ENCODE data around the gene CNBD2. TPM values are rescaled to one million over a fixed set of nuclear protein-coding genes. Genes with fewer than 3 reads are reported as not detected.
"Not testable (repeated sequence)": the region's sequence is repeated elsewhere in the genome, so short reads cannot be mapped to it uniquely, and the experiment has no call there.

The CNBD2 gene
- total RNA-seq, 6 donors from 2014 or later = 2.2 to 4.2 (median 3.7) TPM; not detected in 1

GRCh38 chr20:35956616-35957015 is 11.8 kb upstream of the CNBD2 start:
- ATAC-seq (ENCODE audit: low FRiP score in 2 of 2) (no peak), DNase-seq (peak in 1 of 2 donors; percentile 39)
- peaks cover 22 to 31% (median 22%) of the 10 kb centered on the region in 4 donors for H3K4me1 ChIP-seq
- no peaks in the 10 kb centered on the region for H3K9me3 ChIP-seq
- H3K27me3 ChIP-seq = no peaks in the 10 kb centered on the region
- TF ChIP-seq POLR2AphosphoS5 (IDR thresholded peaks at IDR 0.05) (no peak), CTCF (IDR thresholded peaks at IDR 0.05) (no peak)
- no peak overlapping the region for H3K27ac ChIP-seq
- H3K4me3 ChIP-seq = no peak overlapping the region
- peaks cover 0 to 4% (median 0%) of the 10 kb centered on the region in 4 donors for H3K36me3 ChIP-seq

GRCh38 chr20:35959291-35959690 is 9.1 kb upstream of the CNBD2 start:
- H3K36me3 ChIP-seq; DNase-seq; H3K27ac ChIP-seq; H3K27me3 ChIP-seq; H3K9me3 ChIP-seq; H3K4me3 ChIP-seq; ATAC-seq (ENCODE audit: low FRiP score in 2 of 2): not testable (repeated sequence)
- 81 to 87% methylated on average over 6 of the region's 6 CpGs for WGBS, 2 donors
- peaks cover 6 to 11% (median 6%) of the 10 kb centered on the region in 4 donors for H3K4me1 ChIP-seq

- H3K27ac ChIP-seq = no peak overlapping the region
- no peaks in the 10 kb centered on the region for H3K27me3 ChIP-seq
- no peak for DNase-seq
- WGBS, 2 donors = 88 to 89% methylated on average over 4 of the region's 4 CpGs
- TF ChIP-seq POLR2AphosphoS5 (IDR thresholded peaks at IDR 0.05) (no peak), CTCF (IDR thresholded peaks at IDR 0.05) (no peak), EP300 (IDR thresholded peaks at IDR 0.05) (no peak), POLR2A (IDR thresholded peaks at IDR 0.05) (no peak)
- H3K4me3 ChIP-seq = no peak overlapping the region
- no peaks in the 10 kb centered on the region for H3K9me3 ChIP-seq
- ATAC-seq (ENCODE audit: low FRiP score in 2 of 2) = no peak
- no peaks in the 10 kb centered on the region for H3K4me1 ChIP-seq
- no peaks in the 10 kb centered on the region for H3K36me3 ChIP-seq
Observed at GRCh38 chr20:35963878-35964277, 4.5 kb upstream of the CNBD2 start.

GRCh38 chr20:35968930-35969329 is 540 bp downstream of the CNBD2 start:
- 55 to 56% methylated on average over 1 of the region's 1 CpG for WGBS, 2 donors

GRCh38 chr20:35971981-35972380 is 3.6 kb downstream of the CNBD2 start:
- no peak overlapping the region for H3K27ac ChIP-seq
- no peaks in the 10 kb centered on the region for H3K36me3 ChIP-seq
- H3K4me1 ChIP-seq = no peaks in the 10 kb centered on the region
- TF ChIP-seq POLR2AphosphoS5 (IDR thresholded peaks at IDR 0.05) = no peak
- 88 to 100% methylated on average over 2 of the region's 2 CpGs for WGBS, 2 donors
- no peak for DNase-seq
- H3K4me3 ChIP-seq = no peak overlapping the region
- H3K9me3 ChIP-seq = no peaks in the 10 kb centered on the region
- no peaks in the 10 kb centered on the region for H3K27me3 ChIP-seq
- ATAC-seq (ENCODE audit: low FRiP score in 2 of 2) = no peak

More at GRCh38 chr20:35968930-35969329, 540 bp downstream of the CNBD2 start:
- Histone ChIP-seq H3K27ac (no peak overlapping the region), H3K4me3 (no peak overlapping the region), H3K9me3 (no peaks in the 10 kb centered on the region), H3K27me3 (no peaks in the 10 kb centered on the region), H3K4me1 (no peaks in the 10 kb centered on the region), H3K36me3 (no peaks in the 10 kb centered on the region)
- TF ChIP-seq POLR2AphosphoS5 (IDR thresholded peaks at IDR 0.05) (no peak), CTCF (IDR thresholded peaks at IDR 0.05) (no peak), EP300 (IDR thresholded peaks at IDR 0.05) (no peak), POLR2A (IDR thresholded peaks at IDR 0.05) (no peak)
- ATAC-seq (ENCODE audit: low FRiP score in 2 of 2) (no peak), DNase-seq (no peak)

- no peak for TF ChIP-seq EP300 (IDR thresholded peaks at IDR 0.05)
- TF ChIP-seq POLR2A (IDR thresholded peaks at IDR 0.05) = no peak
- Histone ChIP-seq H3K27me3 (no peaks in the 10 kb centered on the region), H3K36me3 (no peaks in the 10 kb centered on the region), H3K4me3 (no peak overlapping the region), H3K9me3 (no peaks in the 10 kb centered on the region), H3K4me1 (peaks cover 0 to under 1% (median under 1%) of the 10 kb centered on the region in 4 donors), H3K27ac (no peak overlapping the region)
- WGBS, 2 donors = 89 to 100% methylated on average over 4 of the region's 4 CpGs
- DNase-seq = no peak
- no peak for ATAC-seq (ENCODE audit: low FRiP score in 2 of 2)
Observed at GRCh38 chr20:35972462-35972861, 4.1 kb downstream of the CNBD2 start.
